Uterus (tissue), 2 donors: ENCODE measurements around the gene LOX.

Source experiments
- POLR2A ChIP-seq, 2 donors: fragments of 450-650 bp; IDR thresholded peaks; one replicate each; pipeline ENCODE4 v1.6.1; 2016; ENCODE audit warnings: antibody characterized with exemption in 2 of 2, mild to moderate bottlenecking in 1 of 2, moderate library complexity in 1 of 2
- TF ChIP-seq, protein P1 (sequence below), 4 experiments: fragments of 200-600 bp in 2 of 4; fragments of 450-650 bp in 2 of 4; sonication (generic) in 2 of 4; IDR thresholded peaks; one replicate each; pipeline ENCODE4 v1.5.1; 2016 to 2019; ENCODE audit warnings: antibody characterized with exemption in 4 of 4, mild to moderate bottlenecking in 2 of 4, moderate library complexity in 1 of 4

GRCh38 chr5:122030251-122030650, 47.8 kb downstream of the LOX start:
- TF ChIP-seq, protein P1, sequence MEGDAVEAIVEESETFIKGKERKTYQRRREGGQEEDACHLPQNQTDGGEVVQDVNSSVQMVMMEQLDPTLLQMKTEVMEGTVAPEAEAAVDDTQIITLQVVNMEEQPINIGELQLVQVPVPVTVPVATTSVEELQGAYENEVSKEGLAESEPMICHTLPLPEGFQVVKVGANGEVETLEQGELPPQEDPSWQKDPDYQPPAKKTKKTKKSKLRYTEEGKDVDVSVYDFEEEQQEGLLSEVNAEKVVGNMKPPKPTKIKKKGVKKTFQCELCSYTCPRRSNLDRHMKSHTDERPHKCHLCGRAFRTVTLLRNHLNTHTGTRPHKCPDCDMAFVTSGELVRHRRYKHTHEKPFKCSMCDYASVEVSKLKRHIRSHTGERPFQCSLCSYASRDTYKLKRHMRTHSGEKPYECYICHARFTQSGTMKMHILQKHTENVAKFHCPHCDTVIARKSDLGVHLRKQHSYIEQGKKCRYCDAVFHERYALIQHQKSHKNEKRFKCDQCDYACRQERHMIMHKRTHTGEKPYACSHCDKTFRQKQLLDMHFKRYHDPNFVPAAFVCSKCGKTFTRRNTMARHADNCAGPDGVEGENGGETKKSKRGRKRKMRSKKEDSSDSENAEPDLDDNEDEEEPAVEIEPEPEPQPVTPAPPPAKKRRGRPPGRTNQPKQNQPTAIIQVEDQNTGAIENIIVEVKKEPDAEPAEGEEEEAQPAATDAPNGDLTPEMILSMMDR (IDR thresholded peaks at IDR 0.05), result no peak
- no peak for TF ChIP-seq POLR2A (IDR thresholded peaks at IDR 0.05)
